Fibroblast of the aortic adventitia (primary cell): ENCODE measurements around the gene MAP3K4. TPM values are rescaled to one million over a fixed set of nuclear protein-coding genes. Genes with fewer than 3 reads are reported as not detected.
A peak's percentile ranks its signal among the peaks of the same experiment; 100 is the strongest.

Source experiments
- DNase-seq: peaks from one replicate; pipeline ENCODE4 v3.0.0-alpha.2; 2010; ENCODE audit warnings: low read depth
- H3K4me3 ChIP-seq: 2 replicates; pipeline ENCODE4 v1.5.1; 2011; ENCODE audit warnings: low read depth, mild to moderate bottlenecking, control low read depth, low read length, moderate library complexity
- CTCF ChIP-seq: IDR thresholded peaks from 2 replicates; pipeline ENCODE4 v1.5.1; 2011; ENCODE audit warnings: mild to moderate bottlenecking, low read length, control low read depth, inconsistent platforms; ENCODE audit not compliant: insufficient read depth
- total RNA-seq: library from RNA; depleted of rRNA; stranded (reverse); fragments of >200 nt; gene quantifications from 2 replicates; pipeline ENCODE4 v1.2.3, GENCODE V29; 2012; ENCODE audit warnings: low replicate concordance

The MAP3K4 gene
- total RNA-seq, 1 donor = 25.0 TPM

GRCh38 chr6:161128680-161129196 lies 137.2 kb downstream of the MAP3K4 start:
- TF ChIP-seq CTCF = no peak
- H3K4me3 ChIP-seq = no peak overlapping the region
- DNase-seq = no peak

- no peak for DNase-seq
These were observed 139.0 kb downstream of the MAP3K4 start for GRCh38 chr6:161130541-161130940.

GRCh38 chr6:161130967-161131766 lies 139.6 kb downstream of the MAP3K4 start:
- no peak for TF ChIP-seq CTCF
- DNase-seq = no peak
- H3K4me3 ChIP-seq = no peak overlapping the region

More at GRCh38 chr6:161130541-161130940, 139.0 kb downstream of the MAP3K4 start:
- no peak overlapping the region for H3K4me3 ChIP-seq
- no peak for TF ChIP-seq CTCF

GRCh38 chr6:161132384-161132783 lies 140.8 kb downstream of the MAP3K4 start:
- no peak for TF ChIP-seq CTCF
- DNase-seq = no peak
- no peak overlapping the region for H3K4me3 ChIP-seq

- DNase-seq = peak; percentile 18
- H3K4me3 ChIP-seq = no peak overlapping the region
- TF ChIP-seq CTCF = no peak
These were observed 142.4 kb downstream of the MAP3K4 start for GRCh38 chr6:161133963-161134362.

- DNase-seq = no peak
- no peak overlapping the region for H3K4me3 ChIP-seq
- TF ChIP-seq CTCF = no peak
These were observed 143.2 kb downstream of the MAP3K4 start for GRCh38 chr6:161134550-161135298.
